ENCODE measurements around the gene MAST1.
"Not testable (repeated sequence)": the region's sequence is repeated elsewhere in the genome, so short reads cannot be mapped to it uniquely, and the experiment has no call there.

MAST1 gene

DNA sequence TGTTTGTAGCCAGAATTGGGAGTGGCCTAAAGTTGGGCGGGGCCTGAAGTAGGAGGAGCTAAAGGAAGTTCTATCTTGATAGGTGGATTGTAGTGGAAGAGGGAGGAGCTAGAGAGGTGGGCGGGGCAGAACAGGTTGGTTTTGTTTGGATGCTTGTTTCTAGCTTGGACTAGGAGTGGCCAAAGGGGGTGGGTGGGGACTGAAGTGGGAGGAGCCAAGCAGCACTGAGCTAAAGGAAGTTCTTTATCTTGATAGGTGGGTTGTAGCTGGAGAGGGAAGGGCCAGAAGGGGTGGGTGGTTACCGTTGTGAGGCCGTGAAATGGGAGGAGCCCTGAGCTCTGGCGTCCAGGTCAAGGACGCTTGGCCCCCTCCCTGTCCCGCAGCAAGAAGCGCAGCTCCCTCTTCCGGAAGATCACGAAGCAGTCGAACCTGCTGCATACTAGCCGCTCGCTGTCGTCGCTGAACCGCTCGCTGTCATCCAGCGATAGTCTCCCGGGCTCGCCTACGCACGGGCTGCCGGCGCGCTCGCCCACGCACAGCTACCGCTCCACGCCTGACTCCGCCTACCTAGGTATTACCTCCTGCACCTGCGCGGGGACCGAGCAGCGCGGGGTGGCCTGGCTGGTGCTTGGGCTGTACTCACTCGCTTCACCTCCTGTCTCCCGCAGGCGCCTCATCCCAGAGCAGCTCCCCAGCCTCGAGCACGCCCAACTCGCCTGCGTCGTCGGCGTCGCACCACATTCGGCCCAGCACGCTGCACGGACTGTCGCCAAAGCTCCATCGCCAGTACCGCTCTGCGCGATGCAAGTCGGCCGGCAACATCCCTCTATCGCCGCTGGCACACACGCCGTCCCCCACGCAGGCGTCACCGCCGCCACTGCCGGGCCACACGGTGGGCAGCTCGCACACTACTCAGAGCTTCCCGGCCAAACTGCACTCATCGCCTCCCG, 34.9 kb downstream of the MAST1 start:
- DNase-seq, result peak; percentile 38

DNA sequence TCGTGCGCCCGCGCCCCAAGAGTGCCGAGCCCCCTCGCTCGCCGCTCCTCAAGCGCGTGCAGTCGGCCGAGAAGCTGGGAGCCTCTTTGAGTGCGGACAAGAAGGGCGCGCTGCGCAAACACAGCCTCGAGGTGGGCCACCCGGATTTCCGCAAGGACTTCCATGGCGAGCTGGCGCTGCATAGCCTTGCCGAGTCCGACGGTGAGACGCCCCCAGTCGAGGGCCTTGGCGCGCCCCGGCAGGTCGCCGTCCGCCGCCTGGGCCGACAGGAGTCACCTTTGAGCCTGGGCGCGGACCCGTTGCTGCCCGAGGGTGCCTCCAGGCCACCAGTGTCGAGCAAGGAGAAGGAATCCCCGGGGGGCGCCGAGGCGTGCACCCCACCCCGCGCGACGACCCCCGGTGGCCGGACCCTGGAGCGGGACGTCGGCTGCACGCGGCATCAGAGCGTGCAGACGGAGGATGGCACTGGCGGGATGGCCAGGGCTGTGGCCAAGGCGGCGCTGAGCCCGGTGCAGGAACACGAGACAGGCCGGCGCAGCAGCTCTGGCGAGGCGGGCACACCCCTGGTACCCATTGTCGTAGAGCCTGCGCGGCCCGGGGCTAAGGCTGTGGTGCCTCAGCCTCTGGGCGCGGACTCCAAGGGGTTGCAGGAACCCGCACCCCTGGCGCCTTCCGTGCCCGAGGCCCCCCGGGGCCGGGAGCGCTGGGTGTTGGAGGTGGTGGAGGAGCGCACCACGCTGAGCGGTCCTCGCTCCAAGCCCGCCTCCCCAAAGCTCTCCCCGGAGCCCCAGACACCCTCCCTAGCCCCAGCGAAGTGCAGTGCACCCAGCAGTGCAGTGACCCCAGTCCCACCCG, 35.8 kb downstream of the MAST1 start:
- no peak for DNase-seq

DNA sequence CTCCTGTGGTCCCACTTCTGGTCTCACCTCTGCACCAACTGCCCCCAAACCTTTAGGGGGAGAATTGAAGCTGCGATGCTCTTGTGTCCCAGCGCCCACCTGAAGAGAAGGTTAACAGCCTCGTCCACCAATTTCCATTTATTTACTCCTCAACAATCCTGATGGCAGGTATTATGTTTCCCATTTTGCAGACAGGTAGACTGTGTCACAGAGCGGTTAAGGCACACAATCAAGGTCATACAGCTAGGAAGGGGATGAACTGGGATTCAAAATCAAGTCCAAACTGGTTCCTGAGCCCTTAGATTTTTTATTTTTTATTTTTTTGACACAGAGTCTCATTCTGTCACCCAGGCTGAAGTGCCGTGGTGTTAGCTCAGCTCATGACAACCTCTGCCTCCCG, 36.8 kb downstream of the MAST1 start:
- DNase-seq, result no peak

DNA sequence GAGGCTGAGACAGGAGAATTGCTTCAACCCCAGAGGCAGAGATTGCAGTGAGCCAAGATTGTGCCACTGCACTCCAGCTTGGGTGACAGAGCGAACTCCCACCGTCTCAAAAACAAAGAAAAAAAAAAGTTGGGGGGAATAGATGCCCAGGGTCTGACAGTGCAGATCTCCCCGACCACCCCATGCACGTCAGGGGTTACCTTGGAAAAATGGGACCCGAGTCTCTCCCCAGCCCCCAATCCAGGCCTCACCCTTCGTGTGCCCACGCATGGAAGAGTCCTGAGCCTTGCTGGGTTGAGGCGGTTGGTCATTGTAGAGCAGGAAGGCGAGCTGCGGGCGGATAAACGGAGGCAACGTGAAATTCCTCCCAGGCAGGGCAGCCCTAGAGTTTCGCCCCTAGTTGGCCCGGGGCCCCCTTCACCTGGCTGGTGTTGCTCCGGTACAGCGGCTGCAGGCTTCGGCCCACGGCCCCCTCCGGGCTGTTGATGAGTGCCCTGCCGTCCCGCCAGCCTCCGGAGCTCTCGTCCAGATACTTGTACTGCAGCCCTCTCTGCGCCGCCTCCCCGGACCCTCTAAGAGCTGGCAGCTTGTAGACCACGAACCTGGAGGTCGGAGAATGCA, 42.3 kb downstream of the MAST1 start:
- DNase-seq, result no peak

DNA sequence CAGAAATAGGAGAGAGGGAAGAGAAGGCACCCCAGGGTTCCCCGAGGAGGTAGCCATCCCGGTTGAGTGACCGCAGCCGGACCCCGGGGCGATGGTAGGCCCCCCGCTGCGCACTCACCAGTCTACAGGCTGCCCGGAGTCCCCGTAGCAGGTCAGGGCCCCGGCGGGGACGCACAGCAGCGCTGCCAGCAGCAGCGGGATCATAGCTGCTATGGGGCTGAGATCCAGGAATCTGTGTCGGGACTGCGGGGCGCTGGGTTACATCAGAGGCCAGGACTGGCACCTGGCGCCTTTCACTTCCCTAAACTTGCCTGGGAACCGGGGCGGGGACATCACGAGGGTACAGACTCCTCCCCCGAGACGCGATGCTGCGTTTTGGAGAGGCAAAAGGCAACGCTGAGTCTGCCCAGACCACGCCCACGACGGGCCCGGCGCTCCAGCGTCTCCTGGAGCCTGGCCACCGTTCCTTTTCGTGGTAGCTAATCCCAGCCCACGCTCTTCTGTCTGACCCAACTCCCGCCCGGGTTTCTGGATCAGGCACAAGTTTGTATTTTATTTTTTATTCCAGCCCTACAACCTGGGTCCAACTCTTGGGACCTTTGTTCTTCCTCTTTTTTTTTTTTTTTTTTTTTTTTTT, 43.0 kb downstream of the MAST1 start, which contains the start of gene DNASE2:
Gene DNASE2, minus strand, starts transcription at position 278 of the 637 bp plus-strand sequence. Its CDS starts 74 bp downstream, at position 204.
- DNase-seq, result peak; percentile 89

DNA sequence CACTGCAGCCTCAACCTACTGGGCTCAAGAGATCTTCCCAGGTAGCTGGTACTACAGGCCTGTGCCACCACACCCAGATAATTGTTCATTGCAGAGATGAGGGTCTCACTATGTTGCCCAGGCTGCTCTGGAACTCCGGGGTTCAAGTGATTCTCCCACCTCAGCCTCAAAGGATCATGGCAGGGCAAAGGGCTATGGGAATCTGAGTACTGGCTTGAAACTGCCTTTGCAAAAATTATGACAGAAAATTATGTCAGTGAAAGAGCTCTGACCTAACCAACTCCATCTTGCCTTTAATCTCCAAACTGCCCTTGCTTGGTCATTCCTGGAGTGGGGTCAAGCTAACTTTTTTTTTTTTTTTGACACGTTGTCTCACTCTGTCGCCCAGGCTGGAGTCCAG, 44.3 kb downstream of the MAST1 start:
- DNase-seq, result no peak

DNA sequence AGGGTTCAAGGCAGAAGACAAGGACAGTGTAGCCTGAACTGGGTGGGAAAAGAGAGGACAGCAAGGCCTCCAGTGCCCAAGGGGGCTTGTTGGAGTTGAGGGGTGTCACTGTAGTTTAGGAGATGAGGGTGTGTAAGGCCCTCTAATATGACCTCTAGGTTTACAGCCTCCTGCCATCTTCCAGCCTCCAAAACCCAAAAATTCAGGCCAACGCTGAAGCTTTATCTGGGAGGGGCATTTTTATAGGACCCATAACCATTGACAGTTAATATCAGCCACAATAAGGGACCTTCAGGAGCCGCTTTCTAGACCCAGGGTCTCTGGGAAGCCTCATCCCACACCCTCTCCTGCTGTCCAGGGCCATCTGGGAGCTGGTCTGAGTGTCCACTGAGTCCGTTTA, 45.9 kb downstream of the MAST1 start:
- DNase-seq, result no peak

DNA sequence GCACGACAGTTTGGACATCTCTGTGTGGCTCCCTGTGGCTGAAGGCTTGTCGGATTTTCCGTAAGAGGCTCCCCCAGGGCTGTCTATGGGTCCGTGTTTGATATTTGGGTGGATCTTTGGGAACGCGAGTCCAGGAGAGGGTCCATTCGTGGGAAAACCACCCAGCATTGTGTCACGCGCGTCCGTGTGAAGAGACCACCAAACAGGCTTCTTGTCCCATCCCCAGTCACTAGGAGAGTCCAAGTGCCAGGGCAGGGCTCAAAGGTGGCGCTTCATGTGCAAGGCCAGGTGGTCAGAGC, 46.3 kb downstream of the MAST1 start:
- DNase-seq, result no peak

DNA sequence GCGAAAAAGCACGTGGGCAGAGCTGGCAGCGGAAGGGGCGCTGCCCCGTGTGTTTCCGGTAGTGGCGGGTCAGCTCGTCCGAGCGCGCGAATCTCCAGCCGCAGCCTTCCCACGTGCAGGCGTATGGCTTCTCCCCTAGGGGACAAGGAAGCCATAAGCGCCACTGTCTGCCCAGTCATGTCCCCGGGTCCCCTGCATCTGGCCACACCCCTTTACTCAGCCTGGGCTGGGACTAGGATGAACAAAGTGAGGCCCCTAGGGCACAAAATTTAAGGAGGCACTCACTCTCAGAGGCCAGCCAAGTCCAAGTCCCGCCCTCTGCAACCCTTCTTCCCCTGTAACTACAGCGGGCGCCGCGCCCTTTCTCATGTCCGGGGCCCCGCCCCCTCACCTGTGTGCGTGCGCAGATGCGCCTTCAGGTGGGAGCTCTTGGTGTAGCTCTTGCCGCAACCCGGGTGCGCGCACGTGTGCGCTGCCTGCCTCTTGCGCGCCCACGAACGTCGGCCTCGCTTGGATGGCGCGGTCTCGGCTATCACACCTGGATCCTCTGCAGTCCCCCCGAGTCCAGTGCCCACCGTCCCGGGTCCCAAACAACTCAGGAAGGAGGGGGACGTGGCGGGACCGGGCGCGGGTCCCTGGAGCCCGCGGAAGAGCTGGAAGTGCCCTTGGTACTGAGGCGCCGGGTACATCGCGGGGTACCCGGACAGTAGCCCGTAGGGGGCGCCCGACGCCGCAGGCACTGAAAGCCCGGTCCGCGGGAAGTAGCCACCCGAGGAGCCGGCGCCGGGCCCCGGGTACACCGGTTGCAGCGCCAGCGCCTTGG, 46.8 kb downstream of the MAST1 start:
- peak; percentile 91 for DNase-seq

DNA sequence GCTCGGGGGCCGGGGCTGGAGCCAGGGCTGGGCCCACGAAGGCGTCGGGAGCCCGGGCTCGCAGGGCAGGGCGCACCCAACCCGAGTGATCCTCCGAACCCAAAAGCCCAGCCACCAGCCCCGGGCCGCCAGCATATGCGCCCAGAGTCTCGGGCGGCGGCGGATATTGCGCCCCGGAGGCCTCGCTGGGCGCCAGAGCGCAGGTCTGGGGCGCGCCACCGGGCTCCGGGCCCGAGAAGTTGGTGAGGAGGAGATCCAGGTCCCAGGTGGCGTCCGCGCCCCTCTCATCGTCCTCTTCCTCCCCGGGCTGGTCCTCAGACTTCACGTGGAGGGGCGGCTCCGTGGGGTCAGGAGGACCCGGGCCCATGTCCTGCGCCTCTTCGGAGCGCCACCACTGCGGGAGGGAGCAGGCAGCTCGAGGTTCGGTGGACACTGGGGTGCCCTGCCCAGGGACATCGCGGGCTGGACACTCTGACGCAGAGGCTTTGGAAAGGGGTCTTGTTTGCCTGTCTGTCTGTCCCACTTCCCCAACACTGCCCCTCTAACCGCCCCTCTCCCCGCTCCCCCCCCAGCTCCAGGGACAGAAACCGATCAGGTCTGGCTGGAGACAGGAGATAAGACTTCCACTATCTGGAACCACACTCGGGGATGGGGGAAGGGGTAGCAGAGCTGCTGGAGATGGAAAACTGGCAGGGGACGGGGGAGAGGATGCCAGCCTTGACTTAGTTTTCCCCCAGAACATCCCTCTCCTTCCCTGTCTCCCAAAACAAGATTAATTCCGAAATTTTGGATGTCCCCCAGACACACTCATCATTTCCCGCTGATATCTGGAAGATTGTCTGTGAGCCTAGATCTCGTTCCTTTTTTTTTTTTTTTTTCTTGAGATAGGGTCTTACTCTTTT, 47.7 kb downstream of the MAST1 start:
- no peak for DNase-seq

DNA sequence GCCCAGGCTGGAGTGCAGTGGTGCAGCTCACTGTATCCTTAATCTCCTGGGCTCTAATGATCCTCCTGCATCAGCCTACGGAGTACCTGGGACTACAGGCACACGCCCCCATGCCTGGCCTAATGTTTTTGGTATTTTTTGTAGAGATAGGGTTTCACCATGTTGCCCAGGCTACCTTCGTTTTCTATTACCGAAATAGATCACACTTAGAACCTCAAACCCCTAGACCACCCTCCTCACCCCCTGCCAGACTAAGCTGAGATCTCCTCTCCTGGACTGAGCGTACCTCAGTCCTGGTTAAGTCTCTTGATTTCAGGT, 48.3 kb downstream of the MAST1 start:
- no peak for DNase-seq

DNA sequence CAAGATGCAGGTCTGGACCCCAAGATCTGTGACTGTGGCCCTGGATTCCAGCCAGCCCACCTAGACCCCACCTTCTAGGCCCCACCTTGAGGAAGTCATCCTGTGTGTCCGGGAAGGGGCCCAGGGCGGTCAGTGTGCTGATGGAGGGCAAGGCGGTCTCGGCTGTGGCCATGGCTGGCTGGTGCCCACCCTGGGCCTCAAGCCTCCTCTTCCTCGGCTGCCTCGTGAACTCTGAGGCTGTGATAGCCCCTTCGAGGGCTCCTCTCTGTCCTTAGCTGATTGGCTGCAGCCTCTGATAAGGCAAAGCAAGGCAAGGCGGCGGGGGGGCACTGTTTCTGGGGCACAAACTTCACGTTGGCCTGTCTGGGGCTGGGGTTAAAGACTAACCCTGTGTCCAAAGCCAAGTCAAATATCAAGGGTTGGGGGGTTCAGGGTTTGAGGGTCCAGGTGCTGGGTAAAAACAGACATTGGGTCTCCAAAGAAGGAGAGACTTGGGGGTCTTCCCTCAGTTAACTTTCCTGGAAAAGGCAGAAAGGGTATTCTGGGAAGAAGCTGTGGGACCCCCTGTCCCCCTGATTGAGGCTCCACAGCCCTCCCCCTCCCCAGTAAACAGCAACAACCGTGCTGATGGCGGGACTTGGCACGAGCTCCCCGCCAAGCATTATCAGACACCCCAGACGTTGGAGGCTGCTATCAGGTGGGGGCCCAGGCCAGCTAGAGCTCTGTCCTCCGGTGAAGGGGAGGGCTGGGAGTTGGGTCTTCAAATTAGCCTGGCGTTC, 48.8 kb downstream of the MAST1 start, which contains the start of gene KLF1:
Gene KLF1, minus strand, starts transcription at position 233 of the 779 bp plus-strand sequence. Its CDS starts 61 bp downstream, at position 172.
- DNase-seq, result no peak

DNA sequence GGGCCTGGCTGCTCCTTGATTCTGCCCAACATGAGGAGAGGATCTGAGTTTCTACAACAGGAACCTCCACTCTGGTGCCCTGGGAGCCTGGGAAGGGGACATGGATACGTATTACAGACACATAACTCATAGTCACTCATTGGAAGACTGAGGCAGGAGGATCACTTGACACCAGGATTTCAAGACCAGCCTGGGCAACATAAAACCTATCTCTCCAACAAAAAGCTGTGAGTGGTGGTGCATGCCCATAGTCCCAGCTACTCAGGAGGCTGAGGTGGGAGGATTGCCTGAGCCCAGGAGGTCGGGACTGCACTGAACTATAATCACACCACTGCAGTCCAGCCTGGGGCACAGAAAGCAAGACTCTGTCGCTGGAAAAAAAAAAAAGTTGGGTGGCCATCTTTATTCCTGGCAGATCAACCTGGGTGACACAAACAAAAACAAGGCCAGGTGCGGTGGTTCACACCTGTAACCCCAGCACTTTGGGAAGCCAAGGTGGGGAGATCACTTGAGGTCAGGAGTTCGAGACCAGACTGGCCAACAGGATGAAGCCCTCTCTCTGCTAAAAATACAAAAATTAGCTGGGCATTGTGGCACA, 49.8 kb downstream of the MAST1 start:
- DNase-seq, result no peak

DNA sequence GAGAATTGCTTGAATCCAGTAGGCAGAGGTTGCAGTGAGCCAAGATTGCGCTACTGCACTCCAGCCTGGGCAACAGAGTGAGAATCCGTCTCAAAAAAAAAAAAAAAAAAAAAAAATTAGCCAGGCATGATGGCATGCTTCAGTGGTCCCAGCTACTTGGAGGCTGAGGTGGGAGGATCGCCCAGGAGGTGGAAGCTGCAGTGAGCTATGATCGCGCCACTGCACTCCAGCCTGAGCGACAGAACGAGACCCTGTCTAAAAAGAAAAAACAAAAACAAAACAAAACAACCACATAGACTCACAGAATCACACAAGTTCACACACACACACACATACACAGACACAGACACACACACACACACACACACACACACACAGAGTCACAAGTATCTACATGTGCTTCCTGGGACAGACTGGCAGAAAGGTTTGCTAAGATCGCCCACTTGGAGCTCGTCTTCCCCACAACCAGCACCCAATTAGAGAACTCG, 52.0 kb downstream of the MAST1 start:
- DNase-seq, result not testable (repeated sequence)

DNA sequence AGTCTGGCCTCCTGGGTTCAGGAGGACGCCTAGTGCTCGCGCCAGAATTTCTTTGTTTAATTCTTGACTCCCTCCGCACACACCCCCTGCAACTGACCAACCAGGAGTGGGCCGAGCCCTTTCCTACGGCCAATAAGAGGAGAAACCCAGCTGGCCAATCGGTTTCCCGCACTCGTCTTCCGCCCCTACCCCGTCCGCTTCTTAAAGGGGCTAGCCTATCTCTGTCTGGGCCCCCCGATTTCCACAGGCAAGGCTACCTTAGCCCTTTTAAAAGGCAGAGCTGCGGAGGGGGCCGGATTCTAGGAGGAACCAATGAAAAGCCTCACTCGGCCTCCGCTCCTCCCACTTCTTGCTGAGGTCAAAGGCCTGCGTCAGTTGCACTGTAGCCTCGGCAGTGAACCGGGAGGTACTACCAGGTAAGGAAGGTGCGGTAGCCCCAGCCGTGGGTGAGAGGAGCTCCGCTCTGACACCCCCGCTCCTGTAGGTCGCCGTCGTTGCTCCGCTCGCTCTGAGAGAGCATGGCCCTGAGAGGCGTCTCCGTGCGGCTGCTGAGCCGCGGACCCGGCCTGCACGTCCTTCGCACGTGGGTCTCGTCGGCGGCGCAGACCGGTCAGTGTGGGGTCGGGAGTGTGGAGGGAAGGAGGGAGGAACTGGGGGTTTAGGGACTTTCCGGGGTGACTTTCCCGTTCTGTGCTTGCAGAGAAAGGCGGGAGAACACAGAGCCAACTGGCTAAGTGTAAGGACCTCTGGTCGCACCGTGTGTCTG, 52.7 kb downstream of the MAST1 start, which contains the start of gene GCDH:
Gene GCDH, plus strand, starts transcription at position 374 of the 766 bp plus-strand sequence. Its CDS starts 145 bp downstream, at position 519.
- peak; percentile 92 for DNase-seq

DNA sequence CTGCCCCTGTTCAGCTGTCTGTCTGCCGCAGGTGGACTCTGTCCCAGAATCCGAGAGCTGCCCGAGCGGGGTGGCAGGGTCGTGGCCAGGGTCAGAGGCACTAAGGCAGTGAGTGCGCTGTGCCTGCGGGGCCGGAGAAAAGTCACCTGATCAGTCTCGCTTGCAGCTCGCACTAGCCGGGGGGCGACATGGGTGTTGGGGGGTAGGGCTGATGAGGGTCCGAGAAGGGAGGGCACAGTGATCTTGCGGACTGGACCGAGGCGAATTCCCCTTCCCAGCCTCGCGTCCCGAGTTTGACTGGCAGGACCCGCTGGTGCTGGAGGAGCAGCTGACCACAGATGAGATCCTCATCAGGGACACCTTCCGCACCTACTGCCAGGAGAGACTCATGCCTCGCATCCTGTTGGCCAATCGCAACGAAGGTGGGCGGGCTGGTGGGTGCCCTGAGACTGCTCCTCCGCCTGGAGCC, 53.3 kb downstream of the MAST1 start:
- no peak for DNase-seq

DNA sequence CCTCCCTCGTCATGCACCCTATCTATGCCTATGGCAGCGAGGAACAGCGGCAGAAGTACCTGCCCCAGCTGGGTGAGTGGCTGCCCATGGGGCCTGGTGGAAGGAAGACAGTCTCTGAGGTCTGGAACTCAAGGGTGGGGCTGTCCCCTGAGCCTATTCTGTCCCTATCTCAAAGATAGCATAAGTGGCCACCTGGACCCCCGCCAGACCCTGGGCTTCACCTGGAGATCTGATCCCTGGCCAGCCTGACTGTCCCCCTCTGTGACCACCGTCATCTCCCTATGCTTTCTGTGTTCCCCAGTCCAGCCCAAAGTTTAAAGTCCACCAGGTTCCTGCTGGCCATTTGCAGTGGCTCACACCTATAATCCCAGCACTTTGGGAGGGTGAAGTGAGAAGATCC, 55.3 kb downstream of the MAST1 start:
- no peak for DNase-seq

DNA sequence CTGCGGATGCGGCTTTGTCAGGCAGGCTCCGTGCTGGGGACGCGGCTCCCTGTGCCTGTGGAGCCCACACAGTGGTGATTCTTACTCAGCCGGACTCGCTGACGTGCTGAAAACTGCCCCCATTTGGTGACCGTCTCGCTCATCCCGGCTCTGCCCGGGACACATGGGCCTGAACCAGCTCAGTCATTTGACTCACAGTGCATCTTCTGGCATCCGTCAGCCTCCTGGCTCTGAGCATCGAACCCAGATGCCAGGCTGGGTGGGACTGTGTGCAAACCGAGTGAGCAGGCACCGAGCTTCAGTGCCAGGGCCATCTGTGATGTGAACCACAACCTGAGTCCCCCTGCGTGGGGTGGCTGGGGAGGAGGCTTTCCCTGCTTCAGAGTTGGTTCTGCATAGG, 58.1 kb downstream of the MAST1 start:
- no peak for DNase-seq

All from stimulated activated CD4-positive, alpha-beta T cell treated with anti-CD3 and anti-CD28 coated beads, Interleukin-4, amount 100 ng/mL, for 1 hour (primary cell).